Calu3 (cell line): ENCODE results near the gene TBXA2R. TPM values are rescaled to one million over a fixed set of nuclear protein-coding genes. Genes with fewer than 3 reads are reported as not detected.

Experiments used
- BruUV-seq: library from RNA; stranded (reverse); fragments of 400-500 nt; replicated peaks from 2 replicates; lab custom pipeline; 2021; lab: Mats Ljungman, UMichigan
- CTCF ChIA-PET: fragments of 300-600 bp; sonication (Branson Sonifier 250); formaldehyde crosslinking; loops from one replicate; lab custom pipeline; 2022; ENCODE audit warnings: antibody characterized with exemption; lab: Charles Lee
- DNase-seq: peaks from one replicate; pipeline ENCODE4 v3.0.0; 2022
- H3K27ac Mint-ChIP-seq: one replicate; pipeline ENCODE4 v1.8.0; 2022; ENCODE audit warnings: mixed read lengths; ENCODE audit not compliant: unreplicated experiment
- H3K27me3 Mint-ChIP-seq: one replicate; pipeline ENCODE4 v1.8.0; 2022; ENCODE audit warnings: mixed read lengths; ENCODE audit not compliant: unreplicated experiment
- H3K36me3 Mint-ChIP-seq: one replicate; pipeline ENCODE4 v1.8.0; 2022; ENCODE audit warnings: mild to moderate bottlenecking, moderate library complexity, mixed read lengths; ENCODE audit not compliant: insufficient read depth, unreplicated experiment
- H3K4me1 Mint-ChIP-seq: one replicate; pipeline ENCODE4 v1.8.0; 2022; ENCODE audit warnings: mild to moderate bottlenecking, low read depth, mixed read lengths; ENCODE audit not compliant: unreplicated experiment
- H3K4me3 Mint-ChIP-seq: one replicate; pipeline ENCODE4 v1.8.0; 2022; ENCODE audit warnings: mild to moderate bottlenecking, low read depth, moderate library complexity, mixed read lengths; ENCODE audit not compliant: unreplicated experiment
- H3K9me3 Mint-ChIP-seq: one replicate; pipeline ENCODE4 v1.8.0; 2022; ENCODE audit warnings: low read depth, mixed read lengths; ENCODE audit not compliant: unreplicated experiment
- intact Hi-C: fragments of 100-400 bp; cut with micrococcal nuclease; formaldehyde crosslinking; loops from one replicate; pipeline ENCODE4 v1.10.0; 2022; ENCODE audit not compliant: unreplicated experiment
- total RNA-seq: library from RNA; stranded (reverse); gene quantifications from 2 replicates; pipeline ENCODE4 v1.2.3, GENCODE V29; 2022
- TF ChIP-seq, protein P1 (sequence below): fragments of 200-600 bp; IDR thresholded peaks from one replicate; pipeline ENCODE4 v1.8.0; 2022; ENCODE audit warnings: antibody characterized with exemption; ENCODE audit not compliant: unreplicated experiment

The TBXA2R gene
- total RNA-seq, 1 experiment from 2014 or later: 0.24 TPM

GRCh38 chr19:3595521-3596061 lies 11.1 kb downstream of the TBXA2R start:
- Mint-ChIP-seq H3K4me3 (no peak overlapping the region), H3K27me3 (peaks cover 23% of the 10 kb centered on the region), H3K9me3 (no peaks in the 10 kb centered on the region), H3K27ac (no peak overlapping the region), H3K4me1 (no peaks in the 10 kb centered on the region), H3K36me3 (no peaks in the 10 kb centered on the region)
- TF ChIP-seq, protein P1, sequence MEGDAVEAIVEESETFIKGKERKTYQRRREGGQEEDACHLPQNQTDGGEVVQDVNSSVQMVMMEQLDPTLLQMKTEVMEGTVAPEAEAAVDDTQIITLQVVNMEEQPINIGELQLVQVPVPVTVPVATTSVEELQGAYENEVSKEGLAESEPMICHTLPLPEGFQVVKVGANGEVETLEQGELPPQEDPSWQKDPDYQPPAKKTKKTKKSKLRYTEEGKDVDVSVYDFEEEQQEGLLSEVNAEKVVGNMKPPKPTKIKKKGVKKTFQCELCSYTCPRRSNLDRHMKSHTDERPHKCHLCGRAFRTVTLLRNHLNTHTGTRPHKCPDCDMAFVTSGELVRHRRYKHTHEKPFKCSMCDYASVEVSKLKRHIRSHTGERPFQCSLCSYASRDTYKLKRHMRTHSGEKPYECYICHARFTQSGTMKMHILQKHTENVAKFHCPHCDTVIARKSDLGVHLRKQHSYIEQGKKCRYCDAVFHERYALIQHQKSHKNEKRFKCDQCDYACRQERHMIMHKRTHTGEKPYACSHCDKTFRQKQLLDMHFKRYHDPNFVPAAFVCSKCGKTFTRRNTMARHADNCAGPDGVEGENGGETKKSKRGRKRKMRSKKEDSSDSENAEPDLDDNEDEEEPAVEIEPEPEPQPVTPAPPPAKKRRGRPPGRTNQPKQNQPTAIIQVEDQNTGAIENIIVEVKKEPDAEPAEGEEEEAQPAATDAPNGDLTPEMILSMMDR: no peak
- intact Hi-C loops: no loop called here
- CTCF ChIA-PET: no interaction called here
- no peak for DNase-seq
- BruUV-seq: no TSS peak

DNA sequence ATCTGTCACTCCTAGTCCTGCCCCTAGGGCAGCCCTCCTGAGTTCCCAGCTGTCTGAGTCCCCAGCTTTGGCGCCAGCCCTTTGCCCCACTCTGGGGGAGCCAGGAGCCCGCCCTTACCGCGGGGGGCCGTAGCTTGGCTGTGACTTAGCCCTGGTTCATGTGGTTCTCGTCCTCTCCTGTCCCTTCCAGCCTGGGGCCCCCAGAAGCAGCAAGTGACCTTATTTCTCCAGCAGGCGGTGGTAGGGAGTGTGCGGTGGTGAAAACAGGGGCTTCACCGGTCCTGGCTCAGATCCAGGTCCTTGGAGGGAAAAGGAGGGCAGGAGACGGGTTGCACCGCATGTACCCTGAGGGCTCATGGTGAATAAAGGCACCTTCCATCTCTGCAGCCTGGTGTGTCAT lies 13.5 kb downstream of the TBXA2R start:
- TF ChIP-seq, protein P1: no peak
- intact Hi-C loops: no loop called here
- no peak for DNase-seq
- Mint-ChIP-seq H3K4me3 (no peak overlapping the region), H3K27me3 (peaks cover 23% of the 10 kb centered on the region), H3K27ac (no peak overlapping the region), H3K9me3 (no peaks in the 10 kb centered on the region), H3K36me3 (no peaks in the 10 kb centered on the region), H3K4me1 (no peaks in the 10 kb centered on the region)
- no TSS peak for BruUV-seq
- CTCF ChIA-PET: no interaction called here

DNA sequence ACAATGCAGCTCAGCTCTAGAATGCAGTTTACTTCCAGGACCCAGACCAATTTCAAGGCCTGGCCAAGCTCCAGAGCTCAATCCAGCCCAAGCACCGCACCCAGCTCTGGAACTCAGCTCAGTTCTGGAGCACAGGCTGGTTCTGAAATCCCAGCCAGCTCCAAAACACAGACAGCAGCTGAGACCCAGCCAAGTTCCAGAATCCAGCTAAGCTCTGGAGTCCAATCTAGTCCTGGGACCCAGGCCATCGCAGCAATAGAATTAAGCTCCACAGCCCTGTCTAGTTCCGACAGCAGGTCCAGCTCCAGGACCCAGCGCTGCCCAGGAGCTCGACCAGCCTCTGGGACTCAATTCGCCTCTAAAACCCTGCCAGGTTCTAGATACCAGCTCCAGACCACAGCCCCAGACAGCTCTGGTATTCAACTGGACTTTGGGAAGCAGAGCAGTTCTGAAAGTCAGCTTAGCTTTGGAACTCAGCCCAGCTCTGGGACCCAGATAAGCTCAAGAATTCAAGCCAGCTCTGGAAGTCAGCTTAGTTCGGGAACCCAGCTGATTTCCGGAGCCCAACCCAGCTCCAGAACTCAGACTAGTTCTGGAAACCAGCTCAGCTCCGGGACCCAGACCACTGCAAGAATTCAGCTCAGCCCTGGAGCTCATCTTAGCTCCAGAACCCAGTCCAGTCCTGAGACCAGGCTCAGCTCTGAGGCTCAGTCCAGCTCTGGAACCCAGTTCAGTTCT lies 14.6 kb downstream of the TBXA2R start:
- no peak for DNase-seq
- intact Hi-C loops: no loop called here
- CTCF ChIA-PET: interaction anchor here (0.5 to 0.6 kb wide), 2 partner anchors 12 to 226 kb away, joined by 3 to 4 read pairs; no protein-coding TSS in a partner anchor
- Mint-ChIP-seq H3K27me3 (peaks cover 23% of the 10 kb centered on the region), H3K36me3 (no peaks in the 10 kb centered on the region), H3K9me3 (no peaks in the 10 kb centered on the region), H3K4me1 (no peaks in the 10 kb centered on the region), H3K27ac (no peak overlapping the region), H3K4me3 (no peak overlapping the region)
- TF ChIP-seq, protein P1: no peak
- no TSS peak for BruUV-seq

DNA sequence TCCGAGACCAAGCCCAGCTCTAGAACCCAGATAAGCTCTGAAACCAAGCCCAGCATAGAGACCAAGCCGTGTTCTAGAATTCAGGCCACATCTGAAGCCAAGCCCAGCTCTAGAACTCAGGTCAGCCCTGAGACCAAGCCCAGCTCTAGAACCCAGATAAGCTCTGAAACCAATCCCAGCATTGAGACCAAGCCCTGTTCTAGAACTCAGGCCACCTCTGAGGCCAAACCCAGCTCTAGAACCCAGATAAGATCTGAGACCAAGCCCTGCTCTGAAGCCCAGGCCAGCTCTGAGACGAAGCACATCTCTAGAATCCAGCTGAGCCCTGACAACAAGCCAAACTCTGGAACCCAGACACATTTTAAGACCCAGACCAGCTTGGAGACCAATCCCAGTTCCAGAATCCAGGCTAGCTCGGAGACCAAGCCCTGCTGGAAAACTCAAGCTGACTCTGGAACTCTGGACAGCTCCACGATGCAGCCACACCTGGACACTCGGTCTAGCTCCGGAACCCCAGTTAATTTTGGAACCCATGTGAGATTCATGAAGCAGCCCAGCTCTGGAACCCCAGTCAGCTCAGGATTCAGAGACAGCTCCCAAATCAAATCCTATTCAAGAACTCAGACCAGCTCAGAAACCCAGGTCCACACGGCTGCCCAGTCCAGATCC lies 15.6 kb downstream of the TBXA2R start:
- BruUV-seq: no TSS peak
- no peaks in the 10 kb centered on the region for H3K9me3 Mint-ChIP-seq
- intact Hi-C loops: no loop called here
- TF ChIP-seq, protein P1: no peak
- no peak overlapping the region for H3K27ac Mint-ChIP-seq
- no peak overlapping the region for H3K4me3 Mint-ChIP-seq
- CTCF ChIA-PET: no interaction called here
- no peaks in the 10 kb centered on the region for H3K36me3 Mint-ChIP-seq
- no peaks in the 10 kb centered on the region for H3K4me1 Mint-ChIP-seq
- DNase-seq: no peak
- peaks cover 23% of the 10 kb centered on the region for H3K27me3 Mint-ChIP-seq
